Fibroblast of the aortic adventitia (primary cell): ENCODE measurements around the gene GALNT1. TPM values are rescaled to one million over a fixed set of nuclear protein-coding genes. Genes with fewer than 3 reads are reported as not detected.
"Not testable (repeated sequence)": the region's sequence is repeated elsewhere in the genome, so short reads cannot be mapped to it uniquely, and the experiment has no call there.

ENCODE experiments used
- DNase-seq: peaks from one replicate; pipeline ENCODE4 v3.0.0-alpha.2; 2010; ENCODE audit warnings: low read depth
- H3K4me3 ChIP-seq: 2 replicates; pipeline ENCODE4 v1.5.1; 2011; ENCODE audit warnings: low read depth, mild to moderate bottlenecking, control low read depth, low read length, moderate library complexity
- CTCF ChIP-seq: IDR thresholded peaks from 2 replicates; pipeline ENCODE4 v1.5.1; 2011; ENCODE audit warnings: mild to moderate bottlenecking, low read length, control low read depth, inconsistent platforms; ENCODE audit not compliant: insufficient read depth
- total RNA-seq: library from RNA; depleted of rRNA; stranded (reverse); fragments of >200 nt; gene quantifications from 2 replicates; pipeline ENCODE4 v1.2.3, GENCODE V29; 2012; ENCODE audit warnings: low replicate concordance

Gene GALNT1
- total RNA-seq, 1 donor, result 49.0 TPM

DNA sequence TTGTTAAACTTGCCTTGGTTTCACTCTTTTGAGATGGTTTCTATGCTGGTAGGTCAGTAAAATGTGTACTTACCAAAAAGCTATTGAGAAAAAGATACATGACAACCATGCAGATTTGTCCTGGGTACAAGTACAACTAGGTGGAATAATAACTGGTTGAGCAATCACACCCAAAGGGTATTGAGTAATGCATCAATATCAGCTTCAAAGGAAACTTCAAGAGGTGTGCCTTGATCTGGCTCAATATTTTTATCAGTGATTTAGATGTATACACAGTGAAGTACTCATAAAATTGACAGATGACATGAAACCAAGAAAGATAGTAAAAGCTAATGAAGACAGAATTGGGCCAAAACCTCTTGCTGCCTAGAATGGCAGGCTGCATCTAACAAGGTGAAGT is 21.7 kb upstream of the GALNT1 start:
- no peak for DNase-seq
- TF ChIP-seq CTCF, result no peak

GRCh38 chr18:35564795-35565453 is 16.6 kb upstream of the GALNT1 start:
- no peak for TF ChIP-seq CTCF
- no peak for DNase-seq
- no peak overlapping the region for H3K4me3 ChIP-seq

More for the DNA sequence above, 21.7 kb upstream of the GALNT1 start:
- no peak overlapping the region for H3K4me3 ChIP-seq

- TF ChIP-seq CTCF, result no peak
- DNase-seq, result no peak
Measured at GRCh38 chr18:35566019-35566418, 15.5 kb upstream of the GALNT1 start.

GRCh38 chr18:35570182-35570581 is 11.4 kb upstream of the GALNT1 start:
- no peak overlapping the region for H3K4me3 ChIP-seq
- DNase-seq, result no peak
- TF ChIP-seq CTCF, result no peak

More at GRCh38 chr18:35566019-35566418, 15.5 kb upstream of the GALNT1 start:
- H3K4me3 ChIP-seq, result no peak overlapping the region

GRCh38 chr18:35571138-35571537 is 10.4 kb upstream of the GALNT1 start:
- no peak for TF ChIP-seq CTCF
- DNase-seq, result no peak
- H3K4me3 ChIP-seq, result no peak overlapping the region

DNA sequence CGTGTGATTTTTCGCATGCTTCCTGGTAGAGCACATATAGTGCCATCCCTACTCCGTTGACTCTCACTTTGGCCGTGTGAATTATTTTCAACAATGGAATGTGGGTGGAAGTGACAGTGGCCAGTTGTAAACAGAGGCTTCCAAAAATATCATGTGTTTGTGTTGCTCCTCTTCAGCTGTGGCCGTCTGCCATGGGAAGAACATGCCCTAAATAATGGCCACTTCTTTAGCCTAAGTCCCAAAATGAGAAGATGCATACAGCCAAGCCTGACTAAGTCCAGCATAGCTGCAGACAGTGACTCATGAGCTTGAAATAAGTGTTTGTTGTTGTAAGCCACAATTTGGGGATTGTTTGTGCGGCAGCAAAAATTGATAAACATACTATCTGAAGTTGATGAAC is 8.9 kb upstream of the GALNT1 start:
- TF ChIP-seq CTCF, result no peak
- H3K4me3 ChIP-seq, result no peak overlapping the region
- DNase-seq, result no peak

- H3K4me3 ChIP-seq, result no peak overlapping the region
- no peak for DNase-seq
- no peak for TF ChIP-seq CTCF
Measured at GRCh38 chr18:35573531-35573930, 8.0 kb upstream of the GALNT1 start.

- H3K4me3 ChIP-seq, DNase-seq: not testable (repeated sequence)
Measured at GRCh38 chr18:35576240-35576845, 5.2 kb upstream of the GALNT1 start.
